ENCODE data around the gene PAOX.
"Not testable (repeated sequence)": the region's sequence is repeated elsewhere in the genome, so short reads cannot be mapped to it uniquely, and the experiment has no call there.

PAOX gene

GRCh38 chr10:133366751-133367150 is 12.3 kb upstream of the PAOX start:
- CTCF ChIA-PET = interaction anchor here (0.9 kb wide), 1 partner anchor 10 kb away, joined by 4 read pairs; no protein-coding TSS in a partner anchor
- POLR2A ChIA-PET = no interaction called here
- H3K4me3 ChIP-seq (ENCODE audit: low read depth, low read length) = no peak overlapping the region
- H3K9me3 ChIP-seq (ENCODE audit: control insufficient read depth, insufficient read depth, low read depth, low read length) = no peaks in the 10 kb centered on the region
- no peak overlapping the region for H3K27ac ChIP-seq (ENCODE audit: extremely low read depth, low read depth, low read length)
- no peak for TF ChIP-seq ZNF645 (tag by site-specific recombination; IDR thresholded peaks at IDR 0.05)
- TF ChIP-seq, protein P1, sequence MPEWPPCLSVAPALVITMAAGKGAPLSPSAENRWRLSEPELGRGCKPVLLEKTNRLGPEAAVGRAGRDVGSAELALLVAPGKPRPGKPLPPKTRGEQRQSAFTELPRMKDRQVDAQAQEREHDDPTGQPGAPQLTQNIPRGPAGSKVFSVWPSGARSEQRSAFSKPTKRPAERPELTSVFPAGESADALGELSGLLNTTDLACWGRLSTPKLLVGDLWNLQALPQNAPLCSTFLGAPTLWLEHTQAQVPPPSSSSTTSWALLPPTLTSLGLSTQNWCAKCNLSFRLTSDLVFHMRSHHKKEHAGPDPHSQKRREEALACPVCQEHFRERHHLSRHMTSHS (tag by site-specific recombination; IDR thresholded peaks at IDR 0.05) = no peak
- H3K4me1 ChIP-seq (ENCODE audit: control insufficient read depth, insufficient read depth, low read length) = no peaks in the 10 kb centered on the region
- peaks cover 0 to 81% of the 10 kb centered on the region in 2 experiments; a peak in 2 of 3 replicates for H3K36me3 ChIP-seq (ENCODE audit: control insufficient read depth in 2 of 2, insufficient read depth in 1 of 2, low read length in 2 of 2)

DNA sequence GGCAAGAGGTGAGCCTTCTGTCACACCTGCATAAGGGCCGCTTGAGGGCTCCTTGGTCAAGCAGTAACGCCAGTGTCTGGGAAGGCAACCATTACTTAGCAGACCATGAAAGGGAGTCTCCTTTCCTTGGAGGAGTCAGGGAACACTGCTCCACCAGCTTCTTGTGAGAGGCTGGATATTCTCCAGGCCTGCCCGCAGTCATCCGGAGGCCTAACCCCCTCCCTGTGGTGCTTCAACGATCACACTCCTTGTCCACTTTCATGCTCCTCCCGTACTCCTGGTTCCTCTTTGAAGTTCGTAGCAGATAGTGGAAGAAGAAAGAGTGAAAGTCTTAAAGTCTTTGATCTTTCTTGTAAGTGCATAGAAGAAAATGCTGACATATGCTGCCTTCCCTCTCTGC is 11.6 kb upstream of the PAOX start:
- H3K4me3 ChIP-seq (ENCODE audit: low read depth, low read length); H3K9me3 ChIP-seq (ENCODE audit: control insufficient read depth, insufficient read depth, low read depth, low read length); H3K27ac ChIP-seq (ENCODE audit: extremely low read depth, low read depth, low read length); H3K4me1 ChIP-seq (ENCODE audit: control insufficient read depth, insufficient read depth, low read length); POLR2A ChIA-PET: not testable (repeated sequence)
- peaks cover 0 to 74% of the 10 kb centered on the region in 2 experiments; a peak in 2 of 3 replicates for H3K36me3 ChIP-seq (ENCODE audit: control insufficient read depth in 2 of 2, insufficient read depth in 1 of 2, low read length in 2 of 2)
- CTCF ChIA-PET = interaction anchor here (0.9 kb wide), 1 partner anchor 9 kb away, joined by 4 read pairs; no protein-coding TSS in a partner anchor

DNA sequence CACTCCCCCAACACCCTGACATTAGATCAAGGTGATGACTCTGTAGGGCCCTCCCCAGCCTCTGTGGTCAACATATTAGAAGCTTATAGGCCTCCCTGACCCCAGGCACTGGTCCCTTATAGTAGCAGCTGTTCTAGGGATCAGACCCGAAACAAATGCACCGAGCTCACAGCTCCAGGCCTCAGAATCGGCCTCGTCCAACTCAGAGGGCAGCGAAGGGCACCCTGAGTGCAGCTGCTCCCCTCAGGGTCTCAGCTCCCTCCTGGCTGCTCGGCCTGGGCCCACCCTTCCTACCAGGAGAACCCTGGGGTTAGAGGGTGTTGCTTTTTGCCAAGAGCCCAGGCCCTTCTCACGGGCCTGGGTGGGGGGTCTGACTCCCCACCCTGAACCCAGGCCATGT is 10.9 kb upstream of the PAOX start:
- Histone ChIP-seq H3K4me1 (ENCODE audit: control insufficient read depth, insufficient read depth, low read length) (no peaks in the 10 kb centered on the region), H3K4me3 (ENCODE audit: low read depth, low read length) (no peak overlapping the region), H3K9me3 (ENCODE audit: control insufficient read depth, insufficient read depth, low read depth, low read length) (no peaks in the 10 kb centered on the region), H3K36me3 (ENCODE audit: control insufficient read depth in 2 of 2, insufficient read depth in 1 of 2, low read length in 2 of 2) (peaks cover 0 to 67% of the 10 kb centered on the region in 2 experiments; a peak in 2 of 3 replicates), H3K27ac (ENCODE audit: extremely low read depth, low read depth, low read length) (no peak overlapping the region)
- ChIA-PET CTCF (interaction anchor here (0.8 kb wide), 1 partner anchor 39 kb away, joined by 3 read pairs; no protein-coding TSS in a partner anchor), POLR2A (interaction anchor here (1.4 kb wide), 1 partner anchor 10 kb away, joined by 5 read pairs; no protein-coding TSS in a partner anchor)
- TF ChIP-seq ZNF341 (tag by site-specific recombination; IDR thresholded peaks at IDR 0.05; ENCODE audit: low read depth) = no peak
- no peak for TF ChIP-seq ZNF544 (tag by site-specific recombination; IDR thresholded peaks at IDR 0.05)
- TF ChIP-seq ZNF157 (tag by site-specific recombination; IDR thresholded peaks at IDR 0.05) = no peak
- no peak for TF ChIP-seq ZNF362 (tag by site-specific recombination; IDR thresholded peaks at IDR 0.05)
- TF ChIP-seq ZNF521 (tag by site-specific recombination; IDR thresholded peaks at IDR 0.05) = no peak
- TF ChIP-seq ZXDB (tag by site-specific recombination; IDR thresholded peaks at IDR 0.05) = no peak
- no peak for TF ChIP-seq ZIC2 (tag by site-specific recombination; IDR thresholded peaks at IDR 0.05)
- no peak for TF ChIP-seq ZNF174 (tag by site-specific recombination; IDR thresholded peaks at IDR 0.05)
- TF ChIP-seq ZBTB20 (tag by site-specific recombination; IDR thresholded peaks at IDR 0.05) = no peak
- no peak for TF ChIP-seq ZBTB21 (tag by site-specific recombination; IDR thresholded peaks at IDR 0.05)
- no peak for TF ChIP-seq SP7 (tag by site-specific recombination; IDR thresholded peaks at IDR 0.05)

- ChIA-PET CTCF (no interaction called here), POLR2A (interaction anchor here (1.4 kb wide), 2 partner anchors 13 to 16 kb away, joined by 3 to 4 read pairs; no protein-coding TSS in a partner anchor)
- no peak overlapping the region for H3K4me3 ChIP-seq (ENCODE audit: low read depth, low read length)
- H3K36me3 ChIP-seq (ENCODE audit: control insufficient read depth in 2 of 2, insufficient read depth in 1 of 2, low read length in 2 of 2) = peaks cover 0 to 55% of the 10 kb centered on the region in 2 experiments; a peak in 1 of 3 replicates
- TF ChIP-seq, protein P2, sequence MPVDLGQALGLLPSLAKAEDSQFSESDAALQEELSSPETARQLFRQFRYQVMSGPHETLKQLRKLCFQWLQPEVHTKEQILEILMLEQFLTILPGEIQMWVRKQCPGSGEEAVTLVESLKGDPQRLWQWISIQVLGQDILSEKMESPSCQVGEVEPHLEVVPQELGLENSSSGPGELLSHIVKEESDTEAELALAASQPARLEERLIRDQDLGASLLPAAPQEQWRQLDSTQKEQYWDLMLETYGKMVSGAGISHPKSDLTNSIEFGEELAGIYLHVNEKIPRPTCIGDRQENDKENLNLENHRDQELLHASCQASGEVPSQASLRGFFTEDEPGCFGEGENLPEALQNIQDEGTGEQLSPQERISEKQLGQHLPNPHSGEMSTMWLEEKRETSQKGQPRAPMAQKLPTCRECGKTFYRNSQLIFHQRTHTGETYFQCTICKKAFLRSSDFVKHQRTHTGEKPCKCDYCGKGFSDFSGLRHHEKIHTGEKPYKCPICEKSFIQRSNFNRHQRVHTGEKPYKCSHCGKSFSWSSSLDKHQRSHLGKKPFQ (tag by site-specific recombination; IDR thresholded peaks at IDR 0.05) = no peak
- TF ChIP-seq ZXDB (tag by site-specific recombination; IDR thresholded peaks at IDR 0.05) = no peak
- no peak for TF ChIP-seq ZNF48 (tag by site-specific recombination; IDR thresholded peaks at IDR 0.05)
- no peak for TF ChIP-seq ZNF132 (tag by site-specific recombination; IDR thresholded peaks at IDR 0.05; ENCODE audit: borderline replicate concordance)
- TF ChIP-seq YY2 (tag by site-specific recombination; IDR thresholded peaks at IDR 0.05) = no peak
- no peak for TF ChIP-seq ZNF837 (tag by site-specific recombination; IDR thresholded peaks at IDR 0.05)
- TF ChIP-seq, protein P3, sequence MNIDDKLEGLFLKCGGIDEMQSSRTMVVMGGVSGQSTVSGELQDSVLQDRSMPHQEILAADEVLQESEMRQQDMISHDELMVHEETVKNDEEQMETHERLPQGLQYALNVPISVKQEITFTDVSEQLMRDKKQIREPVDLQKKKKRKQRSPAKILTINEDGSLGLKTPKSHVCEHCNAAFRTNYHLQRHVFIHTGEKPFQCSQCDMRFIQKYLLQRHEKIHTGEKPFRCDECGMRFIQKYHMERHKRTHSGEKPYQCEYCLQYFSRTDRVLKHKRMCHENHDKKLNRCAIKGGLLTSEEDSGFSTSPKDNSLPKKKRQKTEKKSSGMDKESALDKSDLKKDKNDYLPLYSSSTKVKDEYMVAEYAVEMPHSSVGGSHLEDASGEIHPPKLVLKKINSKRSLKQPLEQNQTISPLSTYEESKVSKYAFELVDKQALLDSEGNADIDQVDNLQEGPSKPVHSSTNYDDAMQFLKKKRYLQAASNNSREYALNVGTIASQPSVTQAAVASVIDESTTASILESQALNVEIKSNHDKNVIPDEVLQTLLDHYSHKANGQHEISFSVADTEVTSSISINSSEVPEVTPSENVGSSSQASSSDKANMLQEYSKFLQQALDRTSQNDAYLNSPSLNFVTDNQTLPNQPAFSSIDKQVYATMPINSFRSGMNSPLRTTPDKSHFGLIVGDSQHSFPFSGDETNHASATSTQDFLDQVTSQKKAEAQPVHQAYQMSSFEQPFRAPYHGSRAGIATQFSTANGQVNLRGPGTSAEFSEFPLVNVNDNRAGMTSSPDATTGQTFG (tag by site-specific recombination; IDR thresholded peaks at IDR 0.05; ENCODE audit: borderline replicate concordance) = no peak
- H3K9me3 ChIP-seq (ENCODE audit: control insufficient read depth, insufficient read depth, low read depth, low read length) = no peaks in the 10 kb centered on the region
- H3K4me1 ChIP-seq (ENCODE audit: control insufficient read depth, insufficient read depth, low read length) = peaks cover 3% of the 10 kb centered on the region
- H3K27ac ChIP-seq (ENCODE audit: extremely low read depth, low read depth, low read length) = no peak overlapping the region
Measured at GRCh38 chr10:133370030-133370786, 8.9 kb upstream of the PAOX start.

Data from HEK293 (cell line).